Measurements from ENCODE around the gene COL5A1. TPM values are rescaled to one million over a fixed set of nuclear protein-coding genes. Genes with fewer than 3 reads are reported as not detected.

Gene COL5A1
- total RNA-seq, 4 donors from 2014 or later = 4.9 to 97.4 (median 11.9) TPM

- DNase-seq = no peak
- H3K4me1 ChIP-seq = no peaks in the 10 kb centered on the region
- H3K27me3 ChIP-seq = no peaks in the 10 kb centered on the region
- H3K27ac ChIP-seq = no peak overlapping the region
- H3K36me3 ChIP-seq = peaks cover 0 to 8% (median 0%) of the 10 kb centered on the region in 3 donors
- H3K9me3 ChIP-seq = no peaks in the 10 kb centered on the region
- no peak overlapping the region for H3K4me3 ChIP-seq
- no peak for TF ChIP-seq CTCF (IDR thresholded peaks at IDR 0.05)
- no peak for TF ChIP-seq POLR2A (IDR thresholded peaks at IDR 0.05)
Observed at GRCh38 chr9:134800791-134801339, 159.3 kb downstream of the COL5A1 start.

GRCh38 chr9:134802216-134802795 lies 160.7 kb downstream of the COL5A1 start:
- no peak for TF ChIP-seq POLR2A (IDR thresholded peaks at IDR 0.05)
- TF ChIP-seq CTCF (IDR thresholded peaks at IDR 0.05) = no peak
- no peak overlapping the region for H3K27ac ChIP-seq
- H3K27me3 ChIP-seq = no peaks in the 10 kb centered on the region
- no peak for DNase-seq
- H3K4me1 ChIP-seq = no peaks in the 10 kb centered on the region
- no peak overlapping the region for H3K4me3 ChIP-seq
- no peaks in the 10 kb centered on the region for H3K9me3 ChIP-seq
- H3K36me3 ChIP-seq = peaks cover 0 to 8% (median 0%) of the 10 kb centered on the region in 3 donors

GRCh38 chr9:134804871-134805270 lies 163.3 kb downstream of the COL5A1 start:
- no peak overlapping the region for H3K4me3 ChIP-seq
- H3K27me3 ChIP-seq = no peaks in the 10 kb centered on the region
- no peaks in the 10 kb centered on the region for H3K9me3 ChIP-seq
- H3K36me3 ChIP-seq = peaks cover 0 to 8% (median 0%) of the 10 kb centered on the region in 3 donors
- H3K27ac ChIP-seq = no peak overlapping the region
- TF ChIP-seq POLR2A (IDR thresholded peaks at IDR 0.05) = no peak
- no peak for TF ChIP-seq CTCF (IDR thresholded peaks at IDR 0.05)
- no peaks in the 10 kb centered on the region for H3K4me1 ChIP-seq
- DNase-seq = no peak

GRCh38 chr9:134807716-134808446 lies 166.3 kb downstream of the COL5A1 start:
- Histone ChIP-seq H3K9me3 (no peaks in the 10 kb centered on the region), H3K4me3 (no peak overlapping the region), H3K36me3 (peaks cover 0 to 8% (median 0%) of the 10 kb centered on the region in 3 donors), H3K4me1 (no peaks in the 10 kb centered on the region), H3K27ac (no peak overlapping the region), H3K27me3 (no peaks in the 10 kb centered on the region)
- TF ChIP-seq CTCF (IDR thresholded peaks at IDR 0.05) (no peak), POLR2A (IDR thresholded peaks at IDR 0.05) (no peak)
- DNase-seq = no peak

- TF ChIP-seq CTCF (IDR thresholded peaks at IDR 0.05) (no peak), POLR2A (IDR thresholded peaks at IDR 0.05) (no peak)
- Histone ChIP-seq H3K27me3 (no peaks in the 10 kb centered on the region), H3K27ac (no peak overlapping the region), H3K4me3 (no peak overlapping the region), H3K9me3 (no peaks in the 10 kb centered on the region), H3K36me3 (peaks cover 0 to 8% (median 0%) of the 10 kb centered on the region in 3 donors), H3K4me1 (no peaks in the 10 kb centered on the region)
- DNase-seq = no peak
Observed at GRCh38 chr9:134808447-134808792, 166.8 kb downstream of the COL5A1 start.

Data from Peyer's patch (tissue), 4 donors.